ENCODE data around the gene NAALADL2. TPM values are rescaled to one million over a fixed set of nuclear protein-coding genes. Genes with fewer than 3 reads are reported as not detected.
A peak's percentile ranks its signal among the peaks of the same experiment; 100 is the strongest.

The NAALADL2 gene
- polyA plus RNA-seq, 1 donor = 6.5 TPM

DNA sequence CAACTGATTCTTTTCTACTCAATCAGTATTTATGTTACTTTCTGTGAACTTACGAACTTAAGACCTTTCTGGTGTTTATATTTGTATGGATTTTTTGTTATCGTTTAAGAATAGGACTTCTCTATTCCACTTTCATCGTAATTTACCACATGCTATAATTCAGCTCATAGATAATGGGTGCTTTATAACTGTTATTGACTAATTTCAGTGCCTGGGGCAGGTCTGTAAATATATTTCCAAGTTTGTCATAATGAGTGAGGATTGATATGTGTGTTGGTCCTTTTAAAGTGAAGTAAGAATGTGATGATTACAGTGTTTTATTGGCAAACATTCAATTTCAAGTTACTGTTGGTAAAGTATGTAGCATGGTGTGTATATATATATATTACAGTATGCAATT lies 1.8 kb upstream of the NAALADL2 start:
- Histone ChIP-seq H3K9me3 (ENCODE audit: control insufficient read depth, low read depth, low read length) (no peaks in the 10 kb centered on the region), H3K36me3 (ENCODE audit: control insufficient read depth, insufficient read depth, low read length) (no peaks in the 10 kb centered on the region), H3K4me1 (ENCODE audit: control insufficient read depth, insufficient read depth, low read length) (peaks cover 3% of the 10 kb centered on the region), H3K27me3 (ENCODE audit: control insufficient read depth, insufficient read depth, low read length) (no peaks in the 10 kb centered on the region), H3K27ac (ENCODE audit: low read length) (no peak overlapping the region), H3K4me3 (ENCODE audit: low read length) (no peak overlapping the region)
- no peak for DNase-seq
- 25% methylated on average over 2 of the region's 3 CpGs for WGBS (ENCODE audit: insufficient coverage, low lambda C conversion rate)

DNA sequence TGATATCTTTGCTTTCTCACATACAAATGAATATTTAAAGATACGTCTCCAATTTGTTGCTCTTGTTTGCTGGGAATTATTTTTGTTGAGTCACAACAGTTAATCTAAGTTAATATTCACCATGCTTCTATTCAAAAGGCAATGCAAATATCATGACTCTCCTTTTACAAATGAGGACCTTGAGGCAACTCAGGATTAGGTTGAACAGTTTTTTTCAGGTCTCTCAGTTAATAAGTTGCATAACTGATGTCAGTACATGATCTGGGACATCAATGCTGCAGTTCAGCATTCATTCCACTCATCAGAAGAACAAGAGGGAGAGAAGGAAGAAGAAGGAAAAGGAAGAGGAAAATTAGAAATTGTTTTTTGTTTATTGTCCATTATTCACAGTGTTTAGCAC lies 781 bp upstream of the NAALADL2 start:
- Histone ChIP-seq H3K4me3 (ENCODE audit: low read length) (no peak overlapping the region), H3K27me3 (ENCODE audit: control insufficient read depth, insufficient read depth, low read length) (no peaks in the 10 kb centered on the region), H3K27ac (ENCODE audit: low read length) (peak overlapping the region; percentile 61), H3K36me3 (ENCODE audit: control insufficient read depth, insufficient read depth, low read length) (no peaks in the 10 kb centered on the region), H3K4me1 (ENCODE audit: control insufficient read depth, insufficient read depth, low read length) (peaks cover 6% of the 10 kb centered on the region), H3K9me3 (ENCODE audit: control insufficient read depth, low read depth, low read length) (no peaks in the 10 kb centered on the region)
- 33% methylated on average over 1 of the region's 1 CpG for WGBS (ENCODE audit: insufficient coverage, low lambda C conversion rate)
- peak in 1 of 2 donors; percentile 10 for DNase-seq

GRCh38 chr3:174859756-174860155 lies 622 bp downstream of the NAALADL2 start:
- no peaks in the 10 kb centered on the region for H3K27me3 ChIP-seq (ENCODE audit: control insufficient read depth, insufficient read depth, low read length)
- no CpG with 5 or more reads among the region's 3 CpGs for WGBS (ENCODE audit: insufficient coverage, low lambda C conversion rate)
- DNase-seq = peak; percentile 27 to 72
- H3K9me3 ChIP-seq (ENCODE audit: control insufficient read depth, low read depth, low read length) = no peaks in the 10 kb centered on the region
- H3K27ac ChIP-seq (ENCODE audit: low read length) = peak overlapping the region; percentile 61
- H3K4me3 ChIP-seq (ENCODE audit: low read length) = peak overlapping the region; percentile 6
- H3K36me3 ChIP-seq (ENCODE audit: control insufficient read depth, insufficient read depth, low read length) = no peaks in the 10 kb centered on the region
- peaks cover 6% of the 10 kb centered on the region for H3K4me1 ChIP-seq (ENCODE audit: control insufficient read depth, insufficient read depth, low read length)

DNA sequence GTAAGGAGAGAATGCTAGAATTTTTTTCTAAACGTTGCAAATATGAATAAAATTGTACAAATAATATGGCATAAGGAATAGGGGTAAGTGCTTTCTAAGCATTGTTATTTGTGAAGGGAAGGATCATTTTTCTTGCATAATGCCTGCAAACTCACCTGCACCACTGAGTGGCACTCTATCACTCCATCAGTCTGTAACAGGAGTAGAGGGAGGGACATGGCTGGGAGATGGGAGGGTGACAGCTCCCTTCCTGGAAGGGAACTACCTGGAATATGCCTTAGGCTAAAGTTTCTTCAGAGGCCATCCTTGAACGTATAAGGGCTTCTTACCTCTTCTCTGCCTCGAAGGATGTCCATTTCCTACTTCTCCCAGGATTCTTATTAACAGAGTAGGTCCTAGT lies 3.0 kb downstream of the NAALADL2 start:
- 100% methylated on average over 1 of the region's 3 CpGs for WGBS (ENCODE audit: insufficient coverage, low lambda C conversion rate)
- no peak overlapping the region for H3K27ac ChIP-seq (ENCODE audit: low read length)
- peaks cover 6% of the 10 kb centered on the region for H3K4me1 ChIP-seq (ENCODE audit: control insufficient read depth, insufficient read depth, low read length)
- H3K4me3 ChIP-seq (ENCODE audit: low read length) = no peak overlapping the region
- no peaks in the 10 kb centered on the region for H3K36me3 ChIP-seq (ENCODE audit: control insufficient read depth, insufficient read depth, low read length)
- DNase-seq = peak in 1 of 2 donors; percentile 55
- H3K27me3 ChIP-seq (ENCODE audit: control insufficient read depth, insufficient read depth, low read length) = no peaks in the 10 kb centered on the region
- no peaks in the 10 kb centered on the region for H3K9me3 ChIP-seq (ENCODE audit: control insufficient read depth, low read depth, low read length)

DNA sequence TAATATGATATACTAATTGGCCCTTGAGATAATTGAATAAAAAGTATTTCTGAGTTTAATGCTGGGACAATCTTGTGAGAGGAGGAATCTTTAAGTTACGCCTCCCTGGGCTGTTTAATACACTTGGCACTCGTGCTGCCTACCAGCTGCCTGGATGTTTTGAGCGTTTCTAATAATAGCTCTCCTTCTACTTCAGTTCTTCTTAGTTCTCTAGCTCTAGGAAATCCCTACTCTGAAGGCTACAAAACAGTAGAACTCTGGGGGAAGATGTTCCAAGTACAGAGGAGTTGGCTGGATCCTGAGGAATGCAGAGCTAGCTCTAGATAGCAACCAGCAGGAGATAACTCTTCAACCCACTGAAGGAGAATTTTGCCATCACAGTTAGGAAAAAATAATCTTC lies 3.5 kb downstream of the NAALADL2 start:
- no CpG with 5 or more reads among the region's 3 CpGs for WGBS (ENCODE audit: insufficient coverage, low lambda C conversion rate)
- Histone ChIP-seq H3K4me3 (ENCODE audit: low read length) (no peak overlapping the region), H3K27me3 (ENCODE audit: control insufficient read depth, insufficient read depth, low read length) (no peaks in the 10 kb centered on the region), H3K4me1 (ENCODE audit: control insufficient read depth, insufficient read depth, low read length) (peaks cover 6% of the 10 kb centered on the region), H3K9me3 (ENCODE audit: control insufficient read depth, low read depth, low read length) (no peaks in the 10 kb centered on the region), H3K27ac (ENCODE audit: low read length) (no peak overlapping the region), H3K36me3 (ENCODE audit: control insufficient read depth, insufficient read depth, low read length) (no peaks in the 10 kb centered on the region)
- no peak for DNase-seq

- Histone ChIP-seq H3K4me3 (ENCODE audit: low read length) (no peak overlapping the region), H3K4me1 (ENCODE audit: control insufficient read depth, insufficient read depth, low read length) (peaks cover 3% of the 10 kb centered on the region), H3K36me3 (ENCODE audit: control insufficient read depth, insufficient read depth, low read length) (no peaks in the 10 kb centered on the region), H3K27ac (ENCODE audit: low read length) (no peak overlapping the region), H3K27me3 (ENCODE audit: control insufficient read depth, insufficient read depth, low read length) (no peaks in the 10 kb centered on the region), H3K9me3 (ENCODE audit: control insufficient read depth, low read depth, low read length) (no peaks in the 10 kb centered on the region)
- peak; percentile 69 to 86 for DNase-seq
Observed at GRCh38 chr3:174863488-174863887, 4.4 kb downstream of the NAALADL2 start.

- Histone ChIP-seq H3K27ac (ENCODE audit: low read length) (no peak overlapping the region), H3K4me1 (ENCODE audit: control insufficient read depth, insufficient read depth, low read length) (no peaks in the 10 kb centered on the region), H3K36me3 (ENCODE audit: control insufficient read depth, insufficient read depth, low read length) (no peaks in the 10 kb centered on the region), H3K9me3 (ENCODE audit: control insufficient read depth, low read depth, low read length) (no peaks in the 10 kb centered on the region), H3K27me3 (ENCODE audit: control insufficient read depth, insufficient read depth, low read length) (no peaks in the 10 kb centered on the region), H3K4me3 (ENCODE audit: low read length) (no peak overlapping the region)
- DNase-seq = peak in 1 of 2 donors; percentile 11
- 72% methylated on average over 2 of the region's 7 CpGs for WGBS (ENCODE audit: insufficient coverage, low lambda C conversion rate)
Observed at GRCh38 chr3:174869448-174869847, 10.3 kb downstream of the NAALADL2 start.

GRCh38 chr3:174873832-174874657 lies 14.9 kb downstream of the NAALADL2 start:
- WGBS (ENCODE audit: insufficient coverage, low lambda C conversion rate) = 86% methylated on average over 1 of the region's 3 CpGs
- H3K4me3 ChIP-seq (ENCODE audit: low read length) = no peak overlapping the region
- no peak for DNase-seq
- no peaks in the 10 kb centered on the region for H3K27me3 ChIP-seq (ENCODE audit: control insufficient read depth, insufficient read depth, low read length)
- H3K36me3 ChIP-seq (ENCODE audit: control insufficient read depth, insufficient read depth, low read length) = no peaks in the 10 kb centered on the region
- no peaks in the 10 kb centered on the region for H3K9me3 ChIP-seq (ENCODE audit: control insufficient read depth, low read depth, low read length)
- H3K4me1 ChIP-seq (ENCODE audit: control insufficient read depth, insufficient read depth, low read length) = no peaks in the 10 kb centered on the region
- H3K27ac ChIP-seq (ENCODE audit: low read length) = no peak overlapping the region

GRCh38 chr3:174882789-174883188 lies 23.7 kb downstream of the NAALADL2 start:
- H3K27ac ChIP-seq (ENCODE audit: low read length) = no peak overlapping the region
- 90% methylated on average over 2 of the region's 6 CpGs for WGBS (ENCODE audit: insufficient coverage, low lambda C conversion rate)
- DNase-seq = no peak
- H3K27me3 ChIP-seq (ENCODE audit: control insufficient read depth, insufficient read depth, low read length) = no peaks in the 10 kb centered on the region
- no peaks in the 10 kb centered on the region for H3K36me3 ChIP-seq (ENCODE audit: control insufficient read depth, insufficient read depth, low read length)
- no peaks in the 10 kb centered on the region for H3K4me1 ChIP-seq (ENCODE audit: control insufficient read depth, insufficient read depth, low read length)
- H3K4me3 ChIP-seq (ENCODE audit: low read length) = no peak overlapping the region
- H3K9me3 ChIP-seq (ENCODE audit: control insufficient read depth, low read depth, low read length) = no peaks in the 10 kb centered on the region

DNA sequence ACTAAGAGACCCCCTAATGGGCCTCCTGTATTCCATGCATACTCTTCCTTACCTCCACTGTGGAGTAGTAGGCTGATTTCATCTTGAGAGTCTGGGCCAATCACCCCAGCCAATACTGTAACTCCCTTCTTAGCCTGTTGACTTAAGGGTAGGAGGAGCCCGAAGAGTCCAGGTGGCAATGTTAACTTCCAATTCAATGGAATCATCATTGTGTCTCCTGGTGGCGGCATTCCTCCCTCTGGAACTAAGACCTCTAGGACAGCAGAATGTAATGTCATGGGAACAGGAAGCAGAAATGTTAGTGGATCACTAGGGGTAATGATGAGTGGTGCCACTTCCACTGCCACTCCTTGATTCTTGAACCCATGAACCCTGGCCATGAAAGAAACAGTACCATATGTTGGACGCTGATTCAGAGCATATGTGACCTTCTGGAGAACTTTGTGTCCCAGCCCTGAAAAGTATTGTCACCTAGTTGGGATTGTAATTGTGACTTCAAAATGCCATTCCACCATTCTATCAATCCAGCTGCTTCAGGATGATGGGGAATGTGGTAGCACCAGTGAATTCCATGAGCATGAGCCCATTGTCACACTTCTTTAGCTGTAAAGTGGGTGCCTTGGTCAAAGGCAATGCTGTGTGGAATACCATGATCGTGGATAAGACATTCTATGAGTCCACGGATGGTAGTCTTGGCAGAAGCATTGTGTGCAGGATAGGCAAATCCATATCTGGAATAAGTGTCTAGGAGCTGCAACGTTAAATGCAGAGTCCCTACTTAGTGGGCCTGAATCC lies 24.9 kb downstream of the NAALADL2 start:
- no peak for DNase-seq
- H3K36me3 ChIP-seq (ENCODE audit: control insufficient read depth, insufficient read depth, low read length) = no peaks in the 10 kb centered on the region
- H3K9me3 ChIP-seq (ENCODE audit: control insufficient read depth, low read depth, low read length) = no peaks in the 10 kb centered on the region
- H3K4me3 ChIP-seq (ENCODE audit: low read length) = no peak overlapping the region
- H3K4me1 ChIP-seq (ENCODE audit: control insufficient read depth, insufficient read depth, low read length) = no peaks in the 10 kb centered on the region
- no peak overlapping the region for H3K27ac ChIP-seq (ENCODE audit: low read length)
- H3K27me3 ChIP-seq (ENCODE audit: control insufficient read depth, insufficient read depth, low read length) = no peaks in the 10 kb centered on the region
- WGBS (ENCODE audit: insufficient coverage, low lambda C conversion rate) = 100% methylated on average over 1 of the region's 6 CpGs

Measured in large intestine (tissue), 3 donors.